ENCODE data around the gene RPL39L. TPM values are rescaled to one million over a fixed set of nuclear protein-coding genes. Genes with fewer than 3 reads are reported as not detected.
A peak's percentile ranks its signal among the peaks of the same experiment; 100 is the strongest.

RPL39L gene
- total and polyA plus RNA-seq, 2 of the 4 experiments (the other 2 are of a cell fraction) = 18.1 to 34.6 TPM

- H3K27ac ChIP-seq (ENCODE audit: insufficient read depth, low read length) = peak overlapping the region; percentile 27; the same call in 1 of the 2 replicates
- TF ChIP-seq CHD1 (IDR thresholded peaks at IDR 0.05; ENCODE audit: low read depth, low read length) = no peak
- TF ChIP-seq MAZ (IDR thresholded peaks at IDR 0.05; ENCODE audit: borderline replicate concordance, low read depth, low read length) = no peak
- TF ChIP-seq CEBPB (IDR thresholded peaks at IDR 0.05; ENCODE audit: low read depth, low read length) = no peak
- no peak for TF ChIP-seq CTCF (conservative IDR thresholded peaks at IDR 0.05; ENCODE audit: low read depth, low read length)
- no peak for TF ChIP-seq SMC3 (IDR thresholded peaks at IDR 0.05; ENCODE audit: low read depth, low read length)
- no peak for TF ChIP-seq FOS (IDR thresholded peaks at IDR 0.05; ENCODE audit: low read depth, low read length)
- no peak for TF ChIP-seq POLR2A (IDR thresholded peaks at IDR 0.05; ENCODE audit: low read depth, low read length)
- no peak for TF ChIP-seq USF2 (IDR thresholded peaks at IDR 0.05; ENCODE audit: low read depth, low read length)
- no peak for TF ChIP-seq NFE2L2 (IDR thresholded peaks at IDR 0.05; ENCODE audit: low read depth, low read length)
- no peak for TF ChIP-seq RFX5 (IDR thresholded peaks at IDR 0.05; ENCODE audit: low read depth, low read length)
- TF ChIP-seq RCOR1 (IDR thresholded peaks at IDR 0.05; ENCODE audit: insufficient replicate concordance, low read length) = no peak
These were observed 37.1 kb downstream of the RPL39L start for GRCh38 chr3:187102073-187102634.

More at GRCh38 chr3:187102073-187102634, 37.1 kb downstream of the RPL39L start:
- Histone ChIP-seq H3K9me3 (ENCODE audit: control insufficient read depth, insufficient read depth, low read length) (no peaks in the 10 kb centered on the region), H2BK5ac (ENCODE audit: low read depth, low read length, poor library complexity, severe bottlenecking) (peak overlapping the region; percentile 21), H3K4me2 (ENCODE audit: low read depth, low read length) (peak overlapping the region; percentile 68), H4K8ac (ENCODE audit: low read depth in 2 of 2, low read length in 2 of 2) (peak overlapping the region in 1 of 2 experiments; percentile 88; a peak in 2 of 4 replicates), H3K36me3 (ENCODE audit: control insufficient read depth, insufficient read depth, low read length) (no peaks in the 10 kb centered on the region), H3K14ac (replicated peaks; ENCODE audit: low read depth, low read length) (peak overlapping the region; percentile 54), H3K9ac (ENCODE audit: low read depth, low read length) (0 out of 2 replicates have a peak overlapping the region, but pooled peaks have one; percentile 1), H3K79me1 (ENCODE audit: low read depth in 1 of 2, low read length in 2 of 2) (no peaks in the 10 kb centered on the region), H2BK20ac (ENCODE audit: low read depth, low read length) (0 out of 2 replicates have a peak overlapping the region, but pooled peaks have one; percentile 31), H3K9me1 (ENCODE audit: insufficient read depth, low read length) (0 out of 2 replicates have a peak, but pooled peaks cover 7% of the 10 kb centered on the region), H2AK9ac (replicated peaks; ENCODE audit: low read depth, low read length, poor library complexity) (no peak overlapping the region), H3K27me3 (ENCODE audit: control insufficient read depth, insufficient read depth, low read length) (no peaks in the 10 kb centered on the region), H2BK120ac (ENCODE audit: low read depth, low read length) (peak overlapping the region; percentile 45), H4K91ac (ENCODE audit: insufficient read depth, low read depth, low read length) (peak overlapping the region; percentile 40; the same call in 1 of the 2 replicates), H3K4me3 (ENCODE audit: insufficient read depth, low read depth, low read length) (peak overlapping the region; percentile 41; the same call in 1 of the 2 replicates), H3K4ac (ENCODE audit: low read depth, low read length) (peak overlapping the region; percentile 51; the same call in 1 of the 2 replicates), H2AK5ac (ENCODE audit: low read depth, low read length) (no peak overlapping the region), H3K18ac (ENCODE audit: low read depth, low read length) (peak overlapping the region; percentile 26), H4K20me1 (ENCODE audit: insufficient read depth, low read length) (no peaks in the 10 kb centered on the region), H3K56ac (ENCODE audit: extremely low read depth, insufficient read depth, low read length) (no peak overlapping the region), H3K4me1 (ENCODE audit: control insufficient read depth, insufficient read depth, low read length) (peaks cover 5% of the 10 kb centered on the region), H4K5ac (ENCODE audit: low read depth, low read length) (peak overlapping the region; percentile 5; the same call in 1 of the 2 replicates), H2BK15ac (ENCODE audit: low read depth, low read length) (no peak overlapping the region), H2AFZ (replicated peaks; ENCODE audit: low read length, poor library complexity) (peak overlapping the region; percentile 67), H3K23ac (ENCODE audit: low read depth, low read length) (peak overlapping the region; percentile 49; the same call in 1 of the 2 replicates)
- in situ Hi-C loops (cut with MboI; ENCODE audit: low sequenced_read_pairs) = no loop called here
- peak; percentile 1 for DNase-seq
- dilution Hi-C loops (cut with HindIII; ENCODE audit: low sequenced_read_pairs, unreplicated experiment) = no loop called here
- no CpG with 5 or more reads among the region's 1 CpG for WGBS, 2 experiments (ENCODE audit: extremely low coverage in 2 of 2, insufficient read length in 1 of 2)
- ChIA-PET POLR2A (ENCODE audit: unreplicated experiment) (interaction anchor here (0.6 kb wide), 1 partner anchor 108 kb away, joined by 4 read pairs; no protein-coding TSS in a partner anchor), CTCF (interaction anchor here (0.7 to 2.6 kb wide), 3 partner anchors 12 to 189 kb away, joined by 5 to 26 read pairs (median 12); no protein-coding TSS in a partner anchor)
- peak; percentile 47; the same call in 1 of the 2 replicates for ATAC-seq (ENCODE audit: low read depth)
- no TSS peak for BruUV-seq (replicated peaks)
- intact Hi-C loops (cut with micrococcal nuclease) = no loop called here

Data from IMR-90 (cell line).